DMS 273 (cell line): ENCODE results near the gene SH2D3A.
"Not testable (repeated sequence)": the region's sequence is repeated elsewhere in the genome, so short reads cannot be mapped to it uniquely, and the experiment has no call there.

Source experiments
- DNase-seq: peaks from one replicate; lab custom pipeline; 2025; ENCODE audit not compliant: unreplicated experiment; lab: John Stamatoyannopoulos, UW

Gene SH2D3A

DNA sequence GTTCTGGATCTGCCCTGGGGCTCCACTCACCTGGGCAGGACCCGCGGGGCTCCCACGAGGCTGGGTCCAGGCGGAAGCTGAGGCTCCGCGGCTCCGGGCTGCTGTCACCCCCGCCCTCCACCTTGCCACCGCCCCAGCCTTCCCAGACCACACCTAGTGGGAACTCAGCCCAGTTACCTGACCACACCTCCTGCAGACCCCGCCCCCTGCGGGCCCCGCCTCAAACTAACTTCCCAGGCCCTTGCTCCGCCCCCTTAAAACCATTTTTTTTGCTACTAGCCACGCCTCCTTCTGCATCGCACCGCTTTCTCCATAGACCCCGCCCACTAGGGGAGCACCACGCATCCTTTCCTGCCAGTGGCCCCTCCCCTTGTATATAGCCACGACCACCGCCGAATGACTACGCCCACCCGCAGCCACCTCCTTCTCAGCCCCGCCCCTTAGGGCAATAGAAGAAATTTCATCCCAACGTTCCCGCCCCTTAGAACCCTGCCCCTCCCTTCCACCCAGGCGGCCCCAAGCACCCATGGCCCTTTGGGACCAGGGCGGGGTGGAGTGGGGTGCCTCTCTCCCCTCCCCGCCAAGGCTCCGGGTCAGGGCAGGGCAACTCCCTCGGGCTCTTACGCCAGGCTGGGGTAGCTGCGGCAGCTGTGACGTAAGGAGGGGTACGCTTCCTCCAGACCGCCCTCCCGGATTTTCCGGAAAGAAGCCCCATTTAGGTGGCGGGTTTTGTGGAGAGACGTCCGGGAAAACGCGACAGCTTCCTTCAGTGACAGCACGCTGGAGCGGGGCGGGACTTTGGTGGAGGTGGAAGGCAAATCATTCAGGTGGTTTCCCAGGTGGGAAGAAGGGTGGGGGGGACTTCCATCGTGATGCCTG, at the start of gene SH2D3A:
TSS of gene SH2D3A (minus strand) at position 79 of the 879 bp plus-strand sequence. CDS start 3,687 bp downstream, outside the sequence.
- peak; percentile 42 for DNase-seq

DNA sequence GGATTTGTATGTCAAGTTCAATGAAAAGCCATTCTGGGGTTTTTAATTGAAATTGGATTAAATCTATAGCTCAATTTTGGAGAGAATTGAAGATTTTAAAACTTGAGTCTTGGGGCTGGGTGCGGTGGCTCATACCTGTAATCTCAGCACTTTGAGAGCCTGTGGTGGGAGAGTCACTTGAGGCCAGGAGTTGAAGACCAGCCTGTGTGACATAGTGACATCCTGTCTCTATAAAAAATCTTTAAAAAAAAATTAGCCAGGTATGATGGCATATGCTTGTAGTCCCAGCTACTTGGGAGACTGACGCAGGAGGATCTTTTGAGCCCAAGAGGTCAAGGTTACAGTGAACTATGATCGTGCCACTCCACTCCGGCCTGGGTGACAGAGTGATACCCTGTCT, 46.4 kb upstream of the SH2D3A start:
- DNase-seq: no peak

DNA sequence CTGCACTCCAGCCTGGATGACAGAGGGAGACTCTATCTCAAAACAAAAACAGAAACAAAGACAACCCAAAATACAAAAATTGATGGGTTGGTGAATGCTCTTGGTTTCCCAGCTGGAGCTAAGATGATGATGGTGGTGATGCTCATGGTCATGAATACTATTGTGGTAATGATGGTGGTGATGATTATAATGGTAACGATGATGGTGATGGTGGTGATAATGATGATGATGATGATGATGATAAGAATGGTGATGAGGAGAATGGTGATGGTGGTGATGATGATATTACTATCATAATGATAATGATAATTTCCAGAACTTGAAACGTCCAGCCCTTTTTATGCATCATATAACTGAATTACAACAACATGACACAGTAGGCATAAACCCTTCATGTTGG, 45.4 kb upstream of the SH2D3A start:
- DNase-seq: no peak

DNA sequence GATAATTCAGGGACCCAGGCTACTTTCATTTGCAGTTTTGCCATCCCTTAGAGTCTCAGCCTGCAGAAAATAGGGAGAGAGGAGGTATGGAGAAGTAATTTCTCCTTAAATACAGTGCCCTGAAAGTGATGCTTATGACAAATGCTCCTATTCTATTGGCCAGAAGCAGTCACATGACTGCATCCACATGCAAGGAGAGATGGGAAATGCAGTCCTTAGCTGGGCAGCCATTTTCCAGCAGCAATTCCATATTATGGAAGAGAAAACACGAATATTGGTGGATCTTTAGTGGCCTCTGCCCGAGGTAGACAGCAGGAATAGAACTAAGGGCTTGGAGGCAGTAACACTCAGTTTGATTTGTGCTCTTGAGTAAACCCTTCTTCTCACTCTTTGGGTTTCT, 44.7 kb upstream of the SH2D3A start:
- DNase-seq: peak; percentile 72

DNA sequence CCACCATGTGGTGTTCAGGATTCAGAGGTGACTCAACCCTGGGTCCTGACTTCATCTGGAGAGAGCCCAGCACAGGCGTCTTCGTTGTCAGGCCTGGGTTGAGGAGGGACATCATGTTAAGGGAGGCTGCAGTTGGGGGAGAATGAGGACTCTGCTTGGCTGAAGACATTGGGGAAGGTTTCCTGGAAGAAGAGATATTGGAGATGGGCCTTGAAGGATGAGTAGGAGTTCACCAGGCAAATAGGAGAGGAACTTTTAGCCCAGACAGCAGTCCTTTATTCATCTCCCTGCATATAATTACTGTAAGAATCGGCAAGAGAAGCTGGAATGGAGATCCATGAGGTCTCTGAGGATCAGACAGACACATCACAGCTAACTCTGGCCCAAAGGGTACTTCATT, 44.1 kb upstream of the SH2D3A start:
- no peak for DNase-seq

DNA sequence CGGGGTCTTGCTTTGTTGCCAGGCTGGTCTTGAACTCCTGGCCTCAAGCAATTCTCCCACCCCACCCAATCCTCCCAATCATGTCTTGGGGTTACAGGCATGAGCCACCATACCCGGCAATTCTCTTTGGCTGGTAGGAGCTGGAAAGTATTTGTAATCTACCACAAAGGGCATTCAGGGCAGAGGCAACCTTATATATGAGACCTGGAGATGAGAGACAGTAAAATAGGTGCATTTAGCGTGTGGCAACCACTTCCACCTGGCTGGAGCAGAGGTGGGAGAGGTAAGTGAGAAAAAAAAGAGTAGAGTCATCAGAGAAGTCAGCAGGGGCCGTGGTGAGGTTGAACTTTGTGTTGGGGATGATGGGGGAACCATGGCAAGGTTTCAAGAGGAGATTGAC, 42.0 kb upstream of the SH2D3A start:
- DNase-seq: no peak

DNA sequence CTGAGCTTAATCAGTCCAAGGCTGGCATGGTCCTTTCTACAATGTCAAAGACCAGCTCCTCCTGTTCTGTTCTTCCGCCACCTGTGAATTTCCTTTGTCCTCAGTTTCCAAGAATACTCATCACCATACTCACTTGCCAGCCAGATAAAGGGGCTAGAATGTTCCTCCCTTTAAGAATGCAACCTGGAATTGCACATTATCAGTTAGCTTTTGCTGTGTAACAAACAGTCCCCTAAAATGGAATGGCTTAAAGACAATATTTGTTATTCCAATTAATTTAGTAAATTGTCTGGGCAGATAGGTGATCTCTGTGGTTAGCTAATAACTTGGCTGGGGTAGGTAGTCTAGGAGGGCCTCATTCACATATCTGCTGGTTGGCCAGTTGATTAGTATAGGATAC, 41.3 kb upstream of the SH2D3A start:
- no peak for DNase-seq

DNA sequence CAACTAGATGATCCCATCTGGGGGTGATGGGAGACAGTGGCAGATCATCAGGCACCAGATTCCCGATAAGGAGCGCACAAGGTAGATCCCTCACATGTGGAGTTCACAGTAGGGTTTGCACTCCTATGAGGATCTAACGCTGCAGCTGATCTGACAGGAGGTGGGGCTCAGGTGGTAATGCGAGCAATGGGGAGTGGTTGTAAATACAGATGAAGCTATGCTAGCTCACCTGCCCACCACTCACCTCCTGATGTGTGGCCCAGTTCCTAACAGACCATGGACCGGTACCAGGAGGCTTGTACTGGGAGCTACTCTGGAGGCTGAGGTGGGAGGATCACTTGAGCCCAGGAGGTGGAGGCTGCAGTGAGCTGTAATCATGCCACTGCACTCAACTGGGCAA, 40.1 kb upstream of the SH2D3A start:
- DNase-seq: no peak

DNA sequence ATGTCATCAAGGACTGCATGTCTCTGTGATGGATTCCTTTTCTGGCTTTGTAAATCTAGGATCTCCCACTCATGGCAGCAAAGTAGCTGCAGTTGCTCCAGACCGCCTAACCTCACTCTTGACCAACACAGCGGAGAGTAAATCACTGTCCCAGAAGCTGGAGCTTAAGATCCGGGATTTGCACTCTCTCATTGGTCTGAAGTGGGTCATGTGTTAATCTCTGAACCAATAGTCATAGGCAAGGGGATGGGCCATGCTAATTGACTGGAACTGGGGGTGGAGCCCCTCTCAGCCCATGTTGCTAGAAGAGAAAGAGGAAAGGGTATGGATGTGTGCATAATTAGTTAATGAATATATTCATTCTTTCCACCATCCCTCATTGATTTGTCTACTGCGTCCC, 39.3 kb upstream of the SH2D3A start:
- no peak for DNase-seq

DNA sequence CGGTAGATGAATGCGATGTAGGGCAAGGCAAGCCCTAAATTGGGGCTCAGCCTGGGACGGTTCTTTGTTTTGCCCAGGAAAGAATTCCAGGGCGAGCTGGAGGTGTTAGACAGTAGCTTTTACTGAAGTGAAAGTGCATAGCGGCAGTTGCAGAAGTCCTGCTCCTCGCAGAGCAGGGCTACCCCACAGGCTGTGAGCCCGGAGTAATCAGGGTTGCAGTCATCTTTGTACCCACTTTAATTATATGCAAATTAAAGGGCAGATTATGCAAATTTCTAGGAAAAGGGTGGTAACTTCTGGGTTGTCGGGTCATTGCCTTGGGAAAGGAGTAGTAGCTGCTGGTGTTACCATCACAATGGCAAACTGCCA, 35.8 kb upstream of the SH2D3A start:
- no peak for DNase-seq

DNA sequence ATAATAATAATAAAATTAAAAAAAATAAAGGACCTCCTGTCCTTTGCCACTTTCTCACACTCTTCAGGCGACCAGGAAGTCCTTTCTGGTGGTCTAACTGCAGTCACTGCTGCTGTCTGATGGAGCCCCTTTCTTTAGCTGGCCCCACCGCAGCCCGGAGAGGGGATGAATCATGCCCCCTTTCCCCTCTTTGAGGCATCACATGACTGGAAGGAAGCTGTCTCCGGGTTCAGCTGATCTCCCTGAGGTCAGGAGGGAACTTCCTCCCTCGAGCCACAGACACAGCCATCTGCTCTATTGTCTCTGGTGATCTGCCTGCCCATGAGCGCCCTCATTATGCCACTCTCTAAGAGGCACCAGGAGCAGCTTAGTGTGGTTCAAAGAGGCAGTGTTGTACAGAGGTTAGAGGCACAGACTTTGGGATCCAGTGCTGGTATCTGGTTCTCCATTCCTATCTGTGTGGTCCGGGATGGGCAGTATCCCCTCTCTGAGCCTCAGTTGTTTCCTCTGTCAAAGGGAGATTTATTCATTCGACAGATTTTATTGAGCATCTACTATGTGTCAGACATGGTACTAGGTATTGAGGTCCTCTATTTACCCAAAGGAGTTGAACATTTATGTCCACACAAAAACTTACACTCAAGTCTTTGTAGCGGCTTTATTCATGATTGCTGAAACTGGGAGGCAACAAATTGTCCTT, 35.3 kb upstream of the SH2D3A start:
- DNase-seq: peak; percentile 25

DNA sequence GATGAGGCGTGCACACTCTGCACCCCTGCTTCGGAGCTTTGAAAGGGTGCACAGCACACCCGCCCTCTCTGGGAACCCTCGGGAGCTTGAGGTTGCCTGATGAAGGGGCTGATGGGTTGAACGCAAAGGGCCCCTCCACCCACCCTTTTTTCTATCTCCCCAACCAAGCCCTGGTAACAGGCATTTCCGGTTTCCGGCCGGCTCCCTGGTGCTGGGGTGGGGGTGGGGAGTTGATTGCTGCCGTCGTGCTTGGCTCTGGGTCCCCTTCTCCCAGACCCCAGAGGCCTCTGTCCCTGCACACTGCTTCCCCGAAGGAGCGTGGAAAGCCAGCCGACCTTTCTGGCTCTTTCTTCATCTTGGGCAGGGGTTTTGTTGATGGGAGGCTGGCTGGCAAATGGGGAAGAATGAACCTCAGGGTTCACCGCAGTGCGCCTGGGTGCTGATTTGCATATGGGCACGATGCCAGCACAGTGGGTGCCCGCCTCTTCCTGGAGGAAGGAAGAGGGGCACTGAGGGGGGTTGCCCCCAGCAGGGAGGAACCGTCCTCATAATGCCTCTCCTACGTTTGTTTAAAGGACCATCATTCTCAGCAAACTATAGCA, 34.4 kb upstream of the SH2D3A start:
- DNase-seq: peak; percentile 39

DNA sequence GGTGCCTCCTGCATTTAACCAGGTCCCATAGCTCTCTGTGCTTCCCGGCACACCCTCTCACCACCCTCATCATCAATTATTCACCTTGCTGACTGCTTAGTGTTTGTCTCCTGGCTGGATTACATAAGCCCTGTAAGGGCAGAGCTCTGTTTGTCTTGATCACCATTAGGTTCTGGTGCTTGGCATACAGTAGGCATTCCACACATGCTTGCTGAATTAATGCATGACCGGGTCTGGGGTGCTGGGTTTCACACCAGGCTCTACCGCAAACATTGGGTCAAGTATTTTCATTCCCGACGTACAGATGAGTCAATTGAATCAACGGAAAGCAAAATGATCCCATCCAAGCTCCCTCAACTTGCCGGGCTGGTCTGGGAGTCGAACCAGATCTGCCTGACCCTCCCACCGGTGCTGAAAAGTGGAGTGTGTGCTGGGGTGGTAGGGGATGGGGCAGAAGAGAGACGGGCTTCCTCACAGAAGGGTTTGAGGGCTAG, 33.8 kb upstream of the SH2D3A start:
- no peak for DNase-seq

DNA sequence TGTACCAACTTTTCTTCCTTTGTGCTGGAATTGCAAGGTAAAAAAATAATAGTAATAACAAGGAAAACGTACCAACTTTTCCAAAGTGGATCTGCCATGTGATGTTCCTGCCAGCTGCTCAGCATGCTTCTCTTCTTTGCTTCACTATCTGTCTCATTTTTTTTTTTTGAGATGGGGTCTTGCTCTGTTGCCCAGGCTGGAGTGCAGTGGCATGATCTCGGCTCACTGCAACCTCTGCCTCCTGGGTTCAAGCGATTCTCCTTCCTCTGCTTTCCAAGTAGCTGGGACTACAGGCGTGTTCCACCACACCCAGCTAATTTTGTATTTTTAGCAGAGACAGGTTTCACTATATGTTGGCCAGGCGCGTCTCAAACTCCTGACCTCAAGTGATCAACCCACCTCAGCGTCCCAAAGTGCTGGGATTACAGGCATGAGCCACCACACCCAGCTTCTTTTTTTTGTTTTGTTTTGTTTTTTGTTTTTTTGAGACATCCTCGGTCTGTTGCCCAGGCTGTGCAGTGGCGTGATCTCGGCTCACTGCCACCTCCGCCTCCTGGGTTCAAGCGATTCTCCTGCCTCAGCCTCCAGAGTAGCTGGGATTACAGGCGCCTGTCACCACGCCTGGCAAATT, 33.0 kb upstream of the SH2D3A start:
- not testable (repeated sequence) for DNase-seq

DNA sequence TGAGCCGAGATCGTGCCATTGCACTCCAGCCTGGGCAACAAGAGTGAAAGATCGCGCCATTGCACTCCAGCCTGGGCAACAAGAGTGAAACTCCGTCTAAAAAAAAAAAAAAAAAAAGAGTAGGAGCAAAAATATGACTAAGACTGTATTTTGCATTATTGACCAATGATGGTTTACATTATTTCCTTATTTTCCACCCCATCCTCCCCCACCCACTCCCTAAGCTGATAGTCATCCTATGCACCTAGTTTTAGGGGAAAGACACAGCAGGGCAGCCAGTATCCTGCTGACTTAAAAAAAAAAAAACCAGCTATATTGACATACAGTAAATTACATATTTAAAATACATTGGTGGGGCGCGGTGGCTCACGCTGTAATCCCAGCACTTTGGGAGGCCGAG, 30.4 kb upstream of the SH2D3A start:
- DNase-seq: no peak

DNA sequence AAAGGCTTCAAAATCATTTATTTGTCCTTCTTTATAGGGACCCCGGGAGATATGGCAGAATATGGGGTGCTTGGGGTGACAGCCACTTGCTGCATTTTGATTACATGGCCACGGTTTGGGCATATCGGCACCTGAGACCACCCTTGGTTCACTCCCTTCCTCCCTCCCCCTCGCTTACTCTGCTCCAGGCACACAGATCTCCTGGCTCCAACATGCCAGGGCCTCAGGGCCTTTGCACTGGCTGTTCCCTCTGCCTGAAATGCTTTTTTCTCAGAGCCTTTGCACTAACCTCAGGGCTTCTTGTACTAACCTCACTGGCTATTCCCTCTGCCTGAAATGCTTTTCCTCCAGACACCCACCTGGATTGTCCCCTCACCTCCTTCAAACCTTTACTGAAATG, 29.0 kb upstream of the SH2D3A start:
- DNase-seq: no peak

DNA sequence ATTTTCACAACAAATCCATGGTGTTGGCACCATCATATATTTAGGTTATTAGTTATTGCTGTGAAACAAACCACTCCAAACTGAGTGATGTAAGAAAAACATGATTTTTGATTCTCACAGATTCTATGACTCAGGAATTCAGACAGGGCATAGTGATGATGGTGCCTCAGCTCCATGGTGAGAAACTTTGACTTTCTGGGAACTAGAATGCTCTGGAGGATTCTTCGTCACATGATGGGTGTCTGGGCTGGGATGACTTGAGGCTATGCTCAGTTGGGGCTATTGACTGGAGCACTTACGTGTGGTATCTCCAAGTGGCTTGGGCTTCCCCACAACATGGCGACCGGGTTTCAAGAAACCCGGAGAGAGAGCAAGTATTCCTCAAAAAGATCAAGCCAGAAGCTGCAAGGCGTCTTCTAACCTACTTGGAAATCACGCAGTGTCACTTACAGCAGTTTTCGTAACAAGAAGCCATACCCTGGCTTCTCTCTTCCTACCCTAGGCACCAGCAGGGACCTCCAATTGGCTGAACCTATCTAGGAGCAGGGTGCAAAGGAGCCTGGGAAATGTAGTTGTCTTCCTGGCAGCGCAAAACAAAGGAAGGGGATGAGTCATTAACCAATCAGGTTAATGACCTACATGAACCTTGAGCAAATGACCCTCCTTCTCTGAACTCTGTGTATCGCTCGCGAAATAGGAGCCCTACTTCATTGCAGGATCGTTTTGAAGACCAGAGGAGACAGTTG, 27.6 kb upstream of the SH2D3A start:
- no peak for DNase-seq

DNA sequence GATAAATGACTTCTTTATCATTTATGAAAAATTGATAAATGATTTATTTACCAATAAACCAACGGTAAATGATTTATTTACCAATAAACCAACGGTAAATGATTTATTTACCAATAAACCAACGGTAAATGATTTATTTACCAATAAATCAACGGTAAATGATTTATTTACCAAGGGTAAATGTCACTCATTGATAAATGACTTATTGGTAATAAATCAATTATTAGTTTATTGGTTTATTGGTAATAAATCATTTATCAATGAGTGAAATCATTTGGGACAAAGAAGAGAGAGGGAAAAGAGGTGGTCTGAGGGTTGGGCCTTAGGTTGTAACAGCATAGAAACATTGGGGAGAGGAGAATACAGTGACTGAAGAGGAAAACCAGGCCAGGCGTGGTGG, 26.7 kb upstream of the SH2D3A start:
- no peak for DNase-seq

DNA sequence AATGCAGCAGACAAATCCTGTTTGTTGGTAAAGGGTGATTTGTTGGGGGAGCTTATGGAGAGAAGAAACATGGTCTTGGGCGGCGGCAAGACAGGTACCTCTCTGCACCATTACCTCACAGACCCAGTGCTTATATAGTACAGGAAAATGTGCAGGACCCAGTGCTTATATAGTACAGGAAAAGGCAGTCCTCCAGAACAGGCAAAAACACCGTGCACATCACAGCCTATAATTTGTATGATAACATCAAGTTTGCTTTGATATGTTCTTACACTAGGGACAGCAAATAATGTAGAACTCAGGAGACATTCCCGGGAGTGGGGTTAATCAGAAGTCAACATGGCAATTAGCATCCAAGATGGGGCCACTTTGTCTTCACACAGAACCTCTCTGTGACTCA, 26.2 kb upstream of the SH2D3A start:
- no peak for DNase-seq

DNA sequence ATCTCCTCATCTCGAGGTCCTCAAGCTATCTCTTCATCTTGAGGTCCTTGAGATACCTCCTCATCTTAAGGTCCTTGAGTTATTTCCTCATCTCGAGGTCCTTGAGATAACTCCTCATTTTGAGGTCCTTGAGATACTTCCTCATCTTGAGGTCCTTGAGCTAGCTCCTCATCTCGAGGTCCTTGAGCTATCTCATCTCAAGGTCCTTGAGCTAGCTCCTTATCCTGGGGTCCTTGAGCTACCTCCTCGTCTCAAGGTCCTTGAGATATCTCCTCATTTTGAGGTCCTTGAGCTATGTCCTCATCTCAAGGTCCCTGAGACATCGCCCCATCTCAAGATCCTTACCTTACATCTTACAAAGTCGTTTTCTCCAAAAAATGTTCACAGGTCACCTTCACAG, 24.0 kb upstream of the SH2D3A start:
- no peak for DNase-seq
